Neutrophil (primary cell): Measurements from ENCODE around the gene VDAC1.

ENCODE experiments used
- H3K27ac ChIP-seq: fragments of 200-600 bp; sonication (generic); 2 replicates; pipeline ENCODE4 v1.5.1; 2016; ENCODE audit warnings: mild to moderate bottlenecking, moderate library complexity
- H3K27me3 ChIP-seq: fragments of 200-600 bp; sonication (generic); 2 replicates; pipeline ENCODE4 v1.6.0; 2016; ENCODE audit warnings: mild to moderate bottlenecking
- H3K36me3 ChIP-seq: fragments of 200-600 bp; sonication (generic); 2 replicates; pipeline ENCODE4 v1.5.1; 2017
- H3K4me1 ChIP-seq, 2 experiments: fragments of 200-600 bp in 1 of 2; sonication (generic) in 1 of 2; 1 replicate in 1 of 2; 2 replicates in 1 of 2; pipeline versions ENCODE4 v1.5.1 to v1.6.1; 2013 to 2016; ENCODE audit warnings: low read depth in 1 of 2, low read length in 1 of 2, mild to moderate bottlenecking in 1 of 2, moderate library complexity in 1 of 2; ENCODE audit not compliant: control insufficient read depth in 1 of 2, insufficient read depth in 1 of 2
- H3K4me3 ChIP-seq, 2 experiments: fragments of 200-600 bp in 1 of 2; sonication (generic) in 1 of 2; 1 replicate in 1 of 2; 2 replicates in 1 of 2; pipeline ENCODE4 v1.5.1; 2013 to 2016; ENCODE audit warnings: low read depth in 1 of 2, low read length in 1 of 2, mild to moderate bottlenecking in 1 of 2, moderate library complexity in 1 of 2
- H3K9me3 ChIP-seq: fragments of 200-600 bp; sonication (generic); 2 replicates; pipeline ENCODE4 v1.5.1; 2016
- CTCF ChIP-seq: fragments of 200-600 bp; sonication (generic); IDR thresholded peaks from 2 replicates; pipeline ENCODE4 v1.5.1; 2016; ENCODE audit warnings: antibody characterized with exemption

VDAC1 gene

GRCh38 chr5:133983674-133984073 is 21.1 kb downstream of the VDAC1 start:
- Histone ChIP-seq H3K27me3 (no peaks in the 10 kb centered on the region), H3K27ac (no peak overlapping the region), H3K4me3 (no peak overlapping the region), H3K4me1 (no peaks in the 10 kb centered on the region), H3K36me3 (peaks cover 5% of the 10 kb centered on the region), H3K9me3 (no peaks in the 10 kb centered on the region)
- TF ChIP-seq CTCF: no peak

GRCh38 chr5:133981714-133982113 is 23.1 kb downstream of the VDAC1 start:
- no peaks in the 10 kb centered on the region for H3K36me3 ChIP-seq
- TF ChIP-seq CTCF: no peak

GRCh38 chr5:133980652-133981051 is 24.1 kb downstream of the VDAC1 start:
- no peak for TF ChIP-seq CTCF
- Histone ChIP-seq H3K27me3 (no peaks in the 10 kb centered on the region), H3K27ac (no peak overlapping the region), H3K4me1 (no peaks in the 10 kb centered on the region), H3K9me3 (no peaks in the 10 kb centered on the region), H3K4me3 (no peak overlapping the region), H3K36me3 (peaks cover 2% of the 10 kb centered on the region)

More at GRCh38 chr5:133981714-133982113, 23.1 kb downstream of the VDAC1 start:
- no peak overlapping the region for H3K27ac ChIP-seq
- no peaks in the 10 kb centered on the region for H3K27me3 ChIP-seq
- H3K4me3 ChIP-seq: no peak overlapping the region
- no peaks in the 10 kb centered on the region for H3K9me3 ChIP-seq
- no peaks in the 10 kb centered on the region for H3K4me1 ChIP-seq

GRCh38 chr5:133978943-133979342 is 25.8 kb downstream of the VDAC1 start:
- H3K27me3 ChIP-seq: no peaks in the 10 kb centered on the region
- H3K36me3 ChIP-seq: peaks cover 16% of the 10 kb centered on the region
- H3K9me3 ChIP-seq: no peaks in the 10 kb centered on the region
- no peak overlapping the region for H3K4me3 ChIP-seq
- H3K27ac ChIP-seq: no peak overlapping the region
- H3K4me1 ChIP-seq: no peaks in the 10 kb centered on the region
- no peak for TF ChIP-seq CTCF

- Histone ChIP-seq H3K4me3 (no peak overlapping the region), H3K27me3 (no peaks in the 10 kb centered on the region), H3K9me3 (no peaks in the 10 kb centered on the region), H3K27ac (no peak overlapping the region), H3K4me1 (no peaks in the 10 kb centered on the region), H3K36me3 (peaks cover 27% of the 10 kb centered on the region)
- no peak for TF ChIP-seq CTCF
These were observed 26.9 kb downstream of the VDAC1 start for GRCh38 chr5:133977858-133978257.
